ENCODE data around the gene ETS1.

GRCh38 chr11:128491195-128491936 lies 96.0 kb downstream of the ETS1 start:
- TF ChIP-seq CTCF (optimal IDR thresholded peaks at IDR 0.05 in 1 of 3, IDR thresholded peaks at IDR 0.05 in 1 of 3, conservative IDR thresholded peaks at IDR 0.05 in 1 of 3; ENCODE audit: extremely low read depth in 1 of 3, insufficient read depth in 2 of 3, low read length in 3 of 3) (no peak), EZH2 (IDR thresholded peaks at IDR 0.05; ENCODE audit: low read length) (no peak)

Measured in keratinocyte (primary cell).